ENCODE measurements around the gene TMC7. TPM values are rescaled to one million over a fixed set of nuclear protein-coding genes. Genes with fewer than 3 reads are reported as not detected.
"Not testable (repeated sequence)": the region's sequence is repeated elsewhere in the genome, so short reads cannot be mapped to it uniquely, and the experiment has no call there.

TMC7 gene
- polyA plus RNA-seq, 1 experiment = 0.40 TPM

DNA sequence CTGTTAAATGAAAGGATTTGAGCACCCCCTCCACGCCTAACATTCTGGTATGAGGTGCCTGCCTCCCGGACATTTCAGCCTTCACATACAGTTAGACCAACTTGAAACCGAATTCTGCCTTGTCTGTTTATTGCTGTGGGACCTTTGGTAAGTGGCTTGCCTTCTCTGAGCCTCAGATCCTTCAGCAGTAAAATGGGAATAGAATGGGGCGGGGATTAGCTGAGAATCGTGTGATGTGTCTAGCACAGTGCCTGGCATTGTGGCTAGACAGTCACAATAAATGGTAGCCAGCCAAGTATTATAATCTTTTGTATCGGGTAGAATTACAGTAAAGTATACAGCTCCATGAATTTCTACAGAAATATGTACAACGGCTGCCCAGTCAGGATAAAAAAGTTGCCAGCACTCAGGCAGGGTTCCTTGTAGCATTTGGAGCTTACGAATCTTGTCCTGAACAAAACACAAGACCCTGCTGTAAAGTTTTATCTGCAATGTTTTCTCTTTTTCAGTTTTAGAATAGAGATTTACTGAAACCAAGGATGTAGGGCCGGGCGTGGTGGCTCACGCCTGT lies 786 bp downstream of the TMC7 start:
- ChIA-PET CTCF (interaction anchor here (0.5 to 3.5 kb wide), 10 partner anchors 24 to 542 kb away, joined by 3 to 36 read pairs (median 7); partner anchors contain the start of gene COQ7), POLR2A (interaction anchor here (0.6 kb wide), 1 partner anchor 190 kb away, joined by 5 read pairs; no protein-coding TSS in a partner anchor)
- Histone ChIP-seq H3K4me3 (ENCODE audit: low read depth, low read length) (peak overlapping the region; percentile 52), H3K36me3 (ENCODE audit: control insufficient read depth, insufficient read depth, low read length) (no peaks in the 10 kb centered on the region), H3K27me3 (ENCODE audit: control insufficient read depth, insufficient read depth, low read length) (no peaks in the 10 kb centered on the region)
- TF ChIP-seq, protein P1, sequence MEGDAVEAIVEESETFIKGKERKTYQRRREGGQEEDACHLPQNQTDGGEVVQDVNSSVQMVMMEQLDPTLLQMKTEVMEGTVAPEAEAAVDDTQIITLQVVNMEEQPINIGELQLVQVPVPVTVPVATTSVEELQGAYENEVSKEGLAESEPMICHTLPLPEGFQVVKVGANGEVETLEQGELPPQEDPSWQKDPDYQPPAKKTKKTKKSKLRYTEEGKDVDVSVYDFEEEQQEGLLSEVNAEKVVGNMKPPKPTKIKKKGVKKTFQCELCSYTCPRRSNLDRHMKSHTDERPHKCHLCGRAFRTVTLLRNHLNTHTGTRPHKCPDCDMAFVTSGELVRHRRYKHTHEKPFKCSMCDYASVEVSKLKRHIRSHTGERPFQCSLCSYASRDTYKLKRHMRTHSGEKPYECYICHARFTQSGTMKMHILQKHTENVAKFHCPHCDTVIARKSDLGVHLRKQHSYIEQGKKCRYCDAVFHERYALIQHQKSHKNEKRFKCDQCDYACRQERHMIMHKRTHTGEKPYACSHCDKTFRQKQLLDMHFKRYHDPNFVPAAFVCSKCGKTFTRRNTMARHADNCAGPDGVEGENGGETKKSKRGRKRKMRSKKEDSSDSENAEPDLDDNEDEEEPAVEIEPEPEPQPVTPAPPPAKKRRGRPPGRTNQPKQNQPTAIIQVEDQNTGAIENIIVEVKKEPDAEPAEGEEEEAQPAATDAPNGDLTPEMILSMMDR (IDR thresholded peaks at IDR 0.05; ENCODE audit: insufficient read depth, low read depth, low read length) = no peak
- no peak for DNase-seq (ENCODE audit: low read depth)

DNA sequence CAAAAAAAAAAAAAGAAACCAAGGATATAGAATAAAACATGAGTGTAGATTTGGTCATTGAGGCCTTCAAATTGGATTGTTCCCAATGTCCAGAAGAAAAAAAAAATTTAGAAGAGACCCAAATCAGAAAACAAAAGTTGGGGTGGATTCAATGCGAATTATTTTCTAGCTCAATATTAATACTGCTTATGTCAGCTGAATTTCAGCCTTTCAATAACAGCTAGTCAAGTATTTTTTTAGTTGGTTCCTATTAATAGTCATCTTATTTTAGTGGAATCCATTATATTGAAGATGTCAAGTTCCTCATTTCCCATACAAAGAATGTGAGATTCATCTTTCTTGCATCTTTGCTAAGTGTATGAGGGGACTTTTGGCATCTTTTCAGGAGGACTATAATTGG lies 1.5 kb downstream of the TMC7 start:
- DNase-seq (ENCODE audit: low read depth); H3K4me3 ChIP-seq (ENCODE audit: low read depth, low read length); H3K36me3 ChIP-seq (ENCODE audit: control insufficient read depth, insufficient read depth, low read length); H3K27me3 ChIP-seq (ENCODE audit: control insufficient read depth, insufficient read depth, low read length): not testable (repeated sequence)
- ChIA-PET CTCF (interaction anchor here (0.7 to 3.5 kb wide), 6 partner anchors 26 to 100 kb away, joined by 3 to 36 read pairs (median 14); partner anchors contain the start of gene COQ7), POLR2A (interaction anchor here (0.6 kb wide), 1 partner anchor 191 kb away, joined by 5 read pairs; no protein-coding TSS in a partner anchor)

DNA sequence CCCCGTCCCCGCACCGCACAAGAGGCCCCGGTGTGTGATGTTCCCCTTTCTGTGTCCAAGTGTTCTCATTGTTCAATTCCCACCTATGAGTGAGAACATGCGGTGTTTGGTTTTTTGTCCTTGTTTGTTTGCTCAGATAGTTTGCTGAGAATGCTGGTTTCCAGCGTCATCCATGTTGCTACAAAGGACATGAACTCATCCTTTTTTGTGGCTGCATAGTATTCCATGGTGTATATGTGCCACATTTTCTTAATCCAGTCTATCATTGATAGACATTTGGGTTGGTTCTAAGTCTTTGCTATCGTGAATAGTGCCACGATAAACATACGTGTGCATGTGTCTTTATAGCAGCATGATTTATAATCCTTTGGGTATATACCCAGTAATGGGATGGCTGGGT lies 8.0 kb downstream of the TMC7 start:
- POLR2A ChIA-PET; H3K4me3 ChIP-seq (ENCODE audit: low read depth, low read length); DNase-seq (ENCODE audit: low read depth); H3K36me3 ChIP-seq (ENCODE audit: control insufficient read depth, insufficient read depth, low read length); H3K27me3 ChIP-seq (ENCODE audit: control insufficient read depth, insufficient read depth, low read length); CTCF ChIA-PET: not testable (repeated sequence)

DNA sequence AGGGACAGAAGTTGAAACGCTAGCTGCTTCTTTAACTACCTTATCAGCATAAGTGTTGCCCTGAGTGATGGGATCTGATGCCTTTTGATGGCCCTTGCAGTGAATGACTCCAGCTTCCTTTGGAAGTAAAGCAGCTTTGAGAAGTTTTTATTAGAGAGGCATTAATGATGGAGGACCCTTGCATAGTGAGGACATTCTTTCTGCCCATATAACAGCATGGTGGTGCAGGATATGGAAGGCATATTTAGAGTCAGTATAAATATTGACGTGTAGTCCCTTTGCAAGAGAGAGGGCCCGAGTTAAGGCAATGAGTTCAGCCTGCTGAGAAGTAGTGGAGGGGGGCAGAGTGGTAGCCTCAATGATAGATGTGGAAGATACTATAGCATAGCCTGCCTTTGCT lies 9.8 kb downstream of the TMC7 start:
- POLR2A ChIA-PET; H3K4me3 ChIP-seq (ENCODE audit: low read depth, low read length); DNase-seq (ENCODE audit: low read depth); H3K27me3 ChIP-seq (ENCODE audit: control insufficient read depth, insufficient read depth, low read length); CTCF ChIA-PET; H3K36me3 ChIP-seq (ENCODE audit: control insufficient read depth, insufficient read depth, low read length): not testable (repeated sequence)

DNA sequence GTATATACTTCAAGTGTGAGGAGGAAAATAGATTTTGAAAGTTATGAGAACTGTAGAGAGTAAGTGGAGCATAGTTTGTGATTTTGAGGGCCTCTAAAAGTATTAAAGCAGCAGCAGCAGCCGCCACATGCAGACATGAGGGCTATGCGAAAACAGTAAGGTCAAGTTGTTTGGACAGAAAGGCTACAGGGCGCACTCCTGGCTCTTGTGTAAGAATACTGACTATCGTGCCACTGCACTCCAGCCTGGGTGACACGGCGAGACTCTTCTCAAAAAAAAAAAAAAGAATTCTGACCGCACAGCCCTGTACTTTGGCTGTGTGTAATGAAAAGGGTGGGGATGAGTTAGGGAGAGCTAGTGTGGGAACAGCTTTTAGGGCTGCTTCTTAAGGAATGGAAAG lies 10.4 kb downstream of the TMC7 start:
- H3K4me3 ChIP-seq (ENCODE audit: low read depth, low read length); DNase-seq (ENCODE audit: low read depth); H3K36me3 ChIP-seq (ENCODE audit: control insufficient read depth, insufficient read depth, low read length); POLR2A ChIA-PET; H3K27me3 ChIP-seq (ENCODE audit: control insufficient read depth, insufficient read depth, low read length): not testable (repeated sequence)
- CTCF ChIA-PET = interaction anchor here (0.9 kb wide), 1 partner anchor 92 kb away, joined by 3 read pairs; no protein-coding TSS in a partner anchor

DNA sequence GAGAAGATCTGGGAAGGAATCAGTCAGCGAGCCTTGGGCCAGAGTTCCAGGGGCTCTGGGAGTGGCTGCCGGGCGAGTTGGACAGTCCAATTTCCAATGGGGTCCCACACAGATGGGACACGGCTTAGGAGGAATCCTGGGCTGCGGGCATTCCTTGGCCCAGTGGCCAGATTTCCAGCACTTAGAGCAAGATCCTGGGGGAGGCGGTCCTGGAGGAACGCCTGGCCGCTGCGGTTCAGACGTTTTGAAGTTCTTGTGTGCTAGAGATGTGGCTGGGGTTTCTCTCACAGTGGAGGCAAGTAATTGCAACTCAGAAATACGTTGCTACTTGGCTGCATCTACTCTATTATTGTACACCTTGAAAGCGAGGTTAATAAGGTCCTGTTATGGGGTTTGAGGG lies 11.7 kb downstream of the TMC7 start:
- H3K27me3 ChIP-seq (ENCODE audit: control insufficient read depth, insufficient read depth, low read length); H3K36me3 ChIP-seq (ENCODE audit: control insufficient read depth, insufficient read depth, low read length); DNase-seq (ENCODE audit: low read depth); CTCF ChIA-PET; H3K4me3 ChIP-seq (ENCODE audit: low read depth, low read length); POLR2A ChIA-PET: not testable (repeated sequence)

DNA sequence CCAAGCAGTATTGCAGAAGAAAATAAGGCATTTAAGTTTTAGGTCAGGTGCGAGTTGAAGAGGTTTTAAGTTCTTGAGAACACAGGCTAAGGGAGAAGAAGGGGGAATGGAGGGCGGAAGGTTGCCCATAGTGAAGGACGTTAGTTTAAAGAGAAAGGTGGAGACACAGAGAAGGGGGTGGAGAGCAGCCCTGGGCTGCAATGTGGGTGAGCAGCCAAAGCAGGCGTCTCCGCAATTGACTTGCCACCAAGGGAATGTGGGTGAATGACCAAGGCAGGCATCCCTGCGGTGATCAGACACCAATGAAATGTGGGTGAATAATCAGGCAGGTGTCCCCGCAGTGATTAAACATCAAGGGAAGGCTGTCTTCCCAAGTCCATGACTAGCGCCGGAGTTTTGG lies 12.8 kb downstream of the TMC7 start:
- H3K36me3 ChIP-seq (ENCODE audit: control insufficient read depth, insufficient read depth, low read length); H3K4me3 ChIP-seq (ENCODE audit: low read depth, low read length); POLR2A ChIA-PET; DNase-seq (ENCODE audit: low read depth); H3K27me3 ChIP-seq (ENCODE audit: control insufficient read depth, insufficient read depth, low read length); CTCF ChIA-PET: not testable (repeated sequence)

DNA sequence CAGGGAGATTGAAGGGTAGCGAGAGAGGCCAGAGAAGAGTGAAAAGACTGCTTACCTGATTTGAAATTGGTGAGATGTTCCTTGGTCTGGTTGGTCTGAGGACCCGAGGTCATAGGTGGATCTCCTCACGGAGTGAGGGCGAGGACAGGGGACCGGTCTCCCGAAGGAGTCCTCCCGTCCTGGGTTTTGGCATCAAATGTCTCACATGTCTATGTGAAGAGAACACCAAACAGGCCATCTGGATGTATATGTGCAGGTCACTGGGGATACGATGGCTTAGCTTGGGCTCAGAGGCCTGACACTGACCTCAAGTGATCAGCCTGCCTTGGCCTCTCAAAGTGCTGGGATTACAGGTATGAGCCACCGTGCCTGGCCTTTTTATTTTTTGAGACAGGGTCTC lies 13.3 kb downstream of the TMC7 start:
- H3K36me3 ChIP-seq (ENCODE audit: control insufficient read depth, insufficient read depth, low read length); DNase-seq (ENCODE audit: low read depth); H3K4me3 ChIP-seq (ENCODE audit: low read depth, low read length); H3K27me3 ChIP-seq (ENCODE audit: control insufficient read depth, insufficient read depth, low read length); POLR2A ChIA-PET: not testable (repeated sequence)
- CTCF ChIA-PET = interaction anchor here (1.7 kb wide), 1 partner anchor 14 kb away, joined by 4 read pairs; the partner anchor contains the start of gene TMC7

DNA sequence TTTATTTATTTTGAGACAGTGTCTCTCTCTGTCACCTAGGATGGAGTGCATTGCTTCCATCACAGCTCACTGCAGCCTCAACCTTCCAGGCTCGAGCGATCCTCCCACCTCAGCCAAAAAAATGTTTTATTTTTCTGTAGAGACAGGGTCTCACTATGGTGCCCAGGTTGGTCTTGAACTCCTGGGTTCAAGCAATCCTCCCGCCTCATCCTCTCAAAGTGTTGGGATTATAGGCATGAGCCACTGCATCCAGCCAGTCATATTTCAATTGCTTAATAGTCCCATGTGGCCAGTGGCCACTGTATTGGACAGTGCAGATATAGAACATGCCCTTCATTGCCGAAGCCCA lies 15.3 kb downstream of the TMC7 start:
- ChIA-PET CTCF (interaction anchor here (0.7 to 1.7 kb wide), 2 partner anchors 12 to 16 kb away, joined by 3 to 4 read pairs; partner anchors contain the start of gene TMC7), POLR2A (interaction anchor here (0.7 kb wide), 1 partner anchor 209 kb away, joined by 3 read pairs; no protein-coding TSS in a partner anchor)
- TF ChIP-seq, protein P1 (IDR thresholded peaks at IDR 0.05; ENCODE audit: insufficient read depth, low read depth, low read length) = no peak
- Histone ChIP-seq H3K4me3 (ENCODE audit: low read depth, low read length) (no peak overlapping the region), H3K36me3 (ENCODE audit: control insufficient read depth, insufficient read depth, low read length) (no peaks in the 10 kb centered on the region), H3K27me3 (ENCODE audit: control insufficient read depth, insufficient read depth, low read length) (no peaks in the 10 kb centered on the region)
- no peak for DNase-seq (ENCODE audit: low read depth)

All from BJ (cell line).